ENCODE data around the gene GRIK3. TPM values are rescaled to one million over a fixed set of nuclear protein-coding genes. Genes with fewer than 3 reads are reported as not detected.

GRIK3 gene
- total RNA-seq, 1 experiment from 2014 or later: not detected

DNA sequence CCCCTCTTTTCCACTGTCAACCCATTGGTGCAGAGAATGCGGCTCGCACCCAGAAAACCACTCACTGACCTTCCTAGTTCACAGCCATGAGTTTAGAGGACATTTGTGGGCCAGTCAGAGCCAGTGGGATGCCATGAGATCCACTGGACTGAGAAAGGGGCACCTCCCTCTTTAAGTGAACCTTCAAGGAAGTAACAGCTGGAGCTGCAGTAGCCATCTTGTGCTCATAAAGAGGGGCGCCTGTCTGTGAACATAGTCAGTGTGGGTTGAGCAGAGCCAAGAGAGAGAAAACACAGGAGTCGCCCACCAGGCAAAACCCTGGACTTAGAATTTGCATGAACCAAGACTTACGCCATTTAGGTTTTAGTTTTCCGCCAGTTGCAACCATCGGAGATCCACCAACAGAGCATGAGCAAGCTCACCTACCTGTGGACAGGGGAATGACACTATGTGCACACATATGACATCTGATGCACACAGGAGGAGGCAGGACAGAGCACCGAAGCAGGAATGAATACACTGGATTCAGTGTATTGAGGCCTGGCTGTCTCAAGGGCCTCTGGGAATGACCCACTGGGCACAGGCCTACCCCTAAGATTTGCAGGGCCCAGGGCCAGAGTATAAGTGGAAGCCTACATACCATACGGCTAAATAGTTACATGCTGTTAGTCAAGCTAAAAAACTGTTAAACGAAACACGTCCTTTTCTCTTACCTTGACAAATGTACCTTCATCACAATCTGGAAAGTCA, 151.6 kb downstream of the GRIK3 start:
- Histone ChIP-seq H2AFZ (ENCODE audit: low read length) (no peak overlapping the region), H3K4me1 (ENCODE audit: low read length) (peaks cover 14% of the 10 kb centered on the region), H3K27ac (ENCODE audit: low read length) (no peak overlapping the region), H3K27me3 (ENCODE audit: low read length) (no peaks in the 10 kb centered on the region), H3K9me3 (ENCODE audit: low read length) (no peaks in the 10 kb centered on the region), H3K36me3 (ENCODE audit: insufficient read depth, low read length) (no peaks in the 10 kb centered on the region), H3K79me2 (ENCODE audit: low read length) (no peaks in the 10 kb centered on the region), H3K9me2 (replicated peaks; ENCODE audit: insufficient read depth, low read length) (no peaks in the 10 kb centered on the region), H3K4me3 (ENCODE audit: low read length) (no peak overlapping the region), H3K9ac (ENCODE audit: low read length) (no peak overlapping the region), H4K20me1 (ENCODE audit: insufficient read depth, low read depth, low read length) (no peaks in the 10 kb centered on the region), H3K4me2 (ENCODE audit: low read depth, low read length, poor library complexity, severe bottlenecking) (no peak overlapping the region)
- no peak for DNase-seq

DNA sequence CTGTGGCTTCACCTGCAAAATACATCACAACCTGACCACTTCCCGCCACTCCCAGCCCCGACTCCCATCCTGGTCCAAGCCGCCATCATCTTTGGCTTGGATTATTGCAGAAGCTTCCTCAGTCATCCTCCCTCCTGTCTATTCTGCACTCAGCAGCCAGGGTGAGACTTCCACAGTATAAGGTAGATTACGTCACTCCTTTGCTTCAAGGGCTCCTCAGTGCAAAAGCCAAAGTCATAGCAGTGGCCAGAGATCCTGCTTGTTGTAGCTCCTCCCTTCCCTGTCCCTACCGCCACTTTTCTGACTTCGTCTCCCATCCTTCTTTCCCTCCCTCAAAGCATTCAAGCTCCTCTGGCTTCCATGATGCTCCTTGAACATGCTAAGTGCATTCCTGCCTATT, 152.8 kb downstream of the GRIK3 start:
- Histone ChIP-seq H3K27me3 (ENCODE audit: low read length) (no peaks in the 10 kb centered on the region), H3K4me3 (ENCODE audit: low read length) (no peak overlapping the region), H3K9ac (ENCODE audit: low read length) (no peak overlapping the region), H2AFZ (ENCODE audit: low read length) (no peak overlapping the region), H3K79me2 (ENCODE audit: low read length) (no peaks in the 10 kb centered on the region), H3K27ac (ENCODE audit: low read length) (no peak overlapping the region), H4K20me1 (ENCODE audit: insufficient read depth, low read depth, low read length) (no peaks in the 10 kb centered on the region), H3K36me3 (ENCODE audit: insufficient read depth, low read length) (no peaks in the 10 kb centered on the region), H3K9me2 (replicated peaks; ENCODE audit: insufficient read depth, low read length) (no peaks in the 10 kb centered on the region), H3K4me1 (ENCODE audit: low read length) (peaks cover 14% of the 10 kb centered on the region), H3K4me2 (ENCODE audit: low read depth, low read length, poor library complexity, severe bottlenecking) (no peak overlapping the region), H3K9me3 (ENCODE audit: low read length) (no peaks in the 10 kb centered on the region)
- DNase-seq: no peak

DNA sequence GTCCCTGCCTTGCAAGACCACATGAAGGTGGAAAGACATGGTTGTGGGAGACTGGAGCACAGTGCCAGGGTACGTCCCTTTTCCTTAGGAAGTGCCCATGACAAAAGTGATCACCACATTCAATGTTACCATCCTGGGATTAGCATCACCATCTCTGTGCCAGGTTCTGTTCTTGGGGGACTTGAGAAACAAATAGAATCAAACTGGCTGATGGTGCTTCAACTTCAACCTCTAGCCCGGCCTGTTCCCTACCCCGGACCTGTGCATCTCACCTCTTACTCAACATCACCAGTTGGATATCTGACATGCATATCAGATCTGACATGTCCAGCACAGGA, 153.3 kb downstream of the GRIK3 start:
- Histone ChIP-seq H3K36me3 (ENCODE audit: insufficient read depth, low read length) (no peaks in the 10 kb centered on the region), H3K4me3 (ENCODE audit: low read length) (no peak overlapping the region)

DNA sequence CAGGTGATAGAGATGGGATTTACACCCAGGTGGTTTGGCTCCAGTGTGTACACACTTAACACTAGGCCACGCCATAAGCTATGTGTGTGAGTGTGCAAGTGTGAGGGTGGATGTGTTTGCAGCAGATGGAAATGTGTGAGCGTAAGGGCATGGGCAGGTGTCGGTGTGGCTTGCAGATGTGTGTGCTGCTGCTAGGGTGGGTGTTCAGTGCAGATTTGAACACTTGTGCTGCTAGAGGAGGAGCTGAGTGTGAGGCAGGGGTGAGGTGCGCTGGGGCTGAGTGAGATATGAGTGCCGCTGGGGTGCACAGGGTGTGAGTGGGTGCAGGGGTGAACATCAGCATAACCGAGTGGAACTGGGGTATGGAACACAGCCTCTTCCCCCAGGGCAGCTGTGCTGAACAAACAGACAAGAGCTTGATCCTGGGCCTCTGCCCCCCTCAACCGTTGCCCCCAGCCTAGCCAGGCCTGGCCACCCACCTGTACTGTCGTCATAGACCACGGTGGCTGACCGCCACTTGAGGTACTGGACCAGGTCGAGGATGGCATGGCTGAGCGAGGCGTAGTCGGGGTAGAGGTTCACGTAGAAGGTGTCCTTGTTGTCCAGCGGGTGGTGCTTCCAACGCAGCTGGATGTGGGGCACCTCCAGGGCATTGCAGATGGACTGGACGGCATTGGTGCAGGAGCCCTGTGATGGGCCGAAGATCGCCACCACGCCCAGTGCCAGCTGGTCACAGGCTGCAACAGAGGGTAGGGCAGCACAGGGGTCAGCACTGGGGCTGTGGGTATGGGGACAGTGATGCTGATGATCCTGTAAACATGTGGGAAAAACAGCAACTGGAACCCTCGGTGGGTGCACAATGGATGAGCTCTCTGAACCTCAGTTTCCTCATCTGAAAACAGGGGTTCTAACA, 153.9 kb downstream of the GRIK3 start:
- H3K79me2 ChIP-seq (ENCODE audit: low read length): no peaks in the 10 kb centered on the region
- no peak overlapping the region for H3K4me3 ChIP-seq (ENCODE audit: low read length)
- no peak overlapping the region for H3K4me2 ChIP-seq (ENCODE audit: low read depth, low read length, poor library complexity, severe bottlenecking)
- no peaks in the 10 kb centered on the region for H3K27me3 ChIP-seq (ENCODE audit: low read length)
- H3K9me2 ChIP-seq (replicated peaks; ENCODE audit: insufficient read depth, low read length): no peaks in the 10 kb centered on the region
- DNase-seq: no peak
- H2AFZ ChIP-seq (ENCODE audit: low read length): no peak overlapping the region
- no peaks in the 10 kb centered on the region for H4K20me1 ChIP-seq (ENCODE audit: insufficient read depth, low read depth, low read length)
- peaks cover 14% of the 10 kb centered on the region for H3K4me1 ChIP-seq (ENCODE audit: low read length)
- H3K27ac ChIP-seq (ENCODE audit: low read length): no peak overlapping the region
- no peaks in the 10 kb centered on the region for H3K9me3 ChIP-seq (ENCODE audit: low read length)
- H3K9ac ChIP-seq (ENCODE audit: low read length): no peak overlapping the region
- no peaks in the 10 kb centered on the region for H3K36me3 ChIP-seq (ENCODE audit: insufficient read depth, low read length)

More for the DNA sequence above, 153.3 kb downstream of the GRIK3 start:
- DNase-seq: no peak
- no peaks in the 10 kb centered on the region for H3K79me2 ChIP-seq (ENCODE audit: low read length)
- no peak overlapping the region for H3K9ac ChIP-seq (ENCODE audit: low read length)
- H3K4me2 ChIP-seq (ENCODE audit: low read depth, low read length, poor library complexity, severe bottlenecking): no peak overlapping the region
- H3K9me2 ChIP-seq (replicated peaks; ENCODE audit: insufficient read depth, low read length): no peaks in the 10 kb centered on the region
- no peaks in the 10 kb centered on the region for H3K9me3 ChIP-seq (ENCODE audit: low read length)
- no peaks in the 10 kb centered on the region for H4K20me1 ChIP-seq (ENCODE audit: insufficient read depth, low read depth, low read length)
- H2AFZ ChIP-seq (ENCODE audit: low read length): no peak overlapping the region
- no peaks in the 10 kb centered on the region for H3K27me3 ChIP-seq (ENCODE audit: low read length)
- H3K4me1 ChIP-seq (ENCODE audit: low read length): peaks cover 14% of the 10 kb centered on the region
- H3K27ac ChIP-seq (ENCODE audit: low read length): no peak overlapping the region

DNA sequence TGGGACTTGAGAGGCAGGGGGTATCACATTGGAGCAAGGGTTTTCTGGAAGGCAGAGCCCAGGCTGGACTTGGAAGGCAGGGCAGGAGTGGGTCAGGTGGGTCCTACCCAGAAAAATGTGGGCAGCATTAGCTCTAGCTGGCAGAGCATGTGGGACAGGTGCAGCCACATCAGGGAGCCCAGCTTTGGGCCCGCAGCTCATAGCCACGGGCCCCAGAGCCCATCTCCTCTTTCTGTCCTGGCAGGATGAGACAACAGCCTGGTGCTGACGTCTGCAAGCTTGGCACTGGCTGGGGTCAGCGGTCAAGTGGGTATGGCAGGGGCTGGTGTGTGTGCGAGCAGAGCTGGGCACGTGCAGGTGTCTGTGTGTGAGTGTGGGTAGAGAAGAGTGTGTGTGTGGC, 154.7 kb downstream of the GRIK3 start:
- H3K9me2 ChIP-seq (replicated peaks; ENCODE audit: insufficient read depth, low read length): no peaks in the 10 kb centered on the region
- H3K27ac ChIP-seq (ENCODE audit: low read length): no peak overlapping the region
- peaks cover 10% of the 10 kb centered on the region for H3K4me1 ChIP-seq (ENCODE audit: low read length)
- H3K9me3 ChIP-seq (ENCODE audit: low read length): no peaks in the 10 kb centered on the region
- H4K20me1 ChIP-seq (ENCODE audit: insufficient read depth, low read depth, low read length): no peaks in the 10 kb centered on the region
- no peak for DNase-seq
- no peaks in the 10 kb centered on the region for H3K27me3 ChIP-seq (ENCODE audit: low read length)
- H3K4me2 ChIP-seq (ENCODE audit: low read depth, low read length, poor library complexity, severe bottlenecking): no peak overlapping the region
- H3K36me3 ChIP-seq (ENCODE audit: insufficient read depth, low read length): no peaks in the 10 kb centered on the region
- H3K79me2 ChIP-seq (ENCODE audit: low read length): no peaks in the 10 kb centered on the region
- H3K4me3 ChIP-seq (ENCODE audit: low read length): no peak overlapping the region
- H2AFZ ChIP-seq (ENCODE audit: low read length): no peak overlapping the region
- H3K9ac ChIP-seq (ENCODE audit: low read length): no peak overlapping the region

DNA sequence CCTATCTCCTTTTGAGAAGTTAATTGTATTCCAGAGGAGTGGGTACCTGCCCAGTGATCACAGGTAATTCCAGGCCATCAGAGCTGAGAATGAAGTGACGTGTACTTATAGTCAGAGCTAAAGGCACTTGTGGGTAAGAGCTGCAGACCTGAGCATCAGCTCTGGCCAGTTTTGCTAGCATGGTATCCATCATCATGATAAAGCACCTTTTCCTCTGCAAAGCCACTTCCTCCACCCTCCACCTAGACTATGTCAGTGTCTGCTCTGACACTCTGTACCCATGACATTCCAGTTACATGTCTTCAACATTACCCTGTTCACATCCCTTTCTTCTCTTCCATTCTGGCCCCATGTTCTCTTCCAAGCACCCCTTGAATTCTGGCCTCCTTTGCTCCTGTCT, 157.3 kb downstream of the GRIK3 start:
- Histone ChIP-seq H3K27me3 (ENCODE audit: low read length) (no peaks in the 10 kb centered on the region), H2AFZ (ENCODE audit: low read length) (no peak overlapping the region), H3K27ac (ENCODE audit: low read length) (no peak overlapping the region), H3K9me2 (replicated peaks; ENCODE audit: insufficient read depth, low read length) (no peaks in the 10 kb centered on the region), H3K4me3 (ENCODE audit: low read length) (no peak overlapping the region), H3K79me2 (ENCODE audit: low read length) (no peaks in the 10 kb centered on the region), H3K9me3 (ENCODE audit: low read length) (no peaks in the 10 kb centered on the region), H3K4me2 (ENCODE audit: low read depth, low read length, poor library complexity, severe bottlenecking) (no peak overlapping the region), H3K36me3 (ENCODE audit: insufficient read depth, low read length) (no peaks in the 10 kb centered on the region), H3K9ac (ENCODE audit: low read length) (no peak overlapping the region), H4K20me1 (ENCODE audit: insufficient read depth, low read depth, low read length) (no peaks in the 10 kb centered on the region), H3K4me1 (ENCODE audit: low read length) (no peaks in the 10 kb centered on the region)
- no peak for DNase-seq

DNA sequence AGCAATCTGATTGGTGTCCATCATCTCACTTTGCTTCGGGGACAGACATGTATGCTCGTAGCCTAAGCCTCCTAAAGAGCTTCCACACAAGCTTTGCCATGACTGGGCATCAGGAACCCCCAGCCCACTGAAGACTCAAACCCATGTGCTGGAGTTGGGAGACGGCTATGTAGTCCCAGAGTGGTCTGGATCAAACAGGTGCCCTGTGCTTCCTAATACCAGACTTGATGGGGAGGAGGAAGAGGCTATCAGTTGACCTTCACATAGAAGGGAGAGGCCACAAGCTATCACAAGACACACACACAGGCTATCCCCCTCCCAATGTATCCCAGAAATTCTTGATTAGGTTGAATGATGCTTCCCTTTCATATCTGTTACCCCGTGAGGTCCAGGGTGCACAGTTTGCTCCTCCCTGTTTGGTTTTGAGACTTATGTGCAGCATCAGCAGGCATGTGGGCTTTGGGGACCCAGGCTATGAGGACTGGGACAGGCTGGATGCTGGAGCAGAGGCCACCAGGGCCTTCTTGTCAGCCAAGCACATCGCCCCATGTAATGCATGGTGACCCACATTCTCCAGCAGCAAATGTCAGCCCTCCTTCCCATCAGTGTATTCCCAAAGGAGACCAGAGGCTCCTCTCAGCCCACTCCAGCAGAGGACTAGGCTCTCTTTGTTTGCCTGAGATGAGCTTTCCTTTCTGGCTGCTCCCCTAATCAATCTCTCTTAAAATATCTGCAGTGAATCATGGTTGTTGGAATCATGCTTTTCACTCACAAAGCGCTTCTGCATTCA, 159.8 kb downstream of the GRIK3 start:
- no peak for DNase-seq
- H3K4me2 ChIP-seq (ENCODE audit: low read depth, low read length, poor library complexity, severe bottlenecking): no peak overlapping the region
- H3K9me2 ChIP-seq (replicated peaks; ENCODE audit: insufficient read depth, low read length): no peaks in the 10 kb centered on the region
- no peaks in the 10 kb centered on the region for H3K27me3 ChIP-seq (ENCODE audit: low read length)
- H3K9ac ChIP-seq (ENCODE audit: low read length): no peak overlapping the region
- no peaks in the 10 kb centered on the region for H3K79me2 ChIP-seq (ENCODE audit: low read length)
- H3K4me3 ChIP-seq (ENCODE audit: low read length): no peak overlapping the region
- no peaks in the 10 kb centered on the region for H3K36me3 ChIP-seq (ENCODE audit: insufficient read depth, low read length)
- no peaks in the 10 kb centered on the region for H3K9me3 ChIP-seq (ENCODE audit: low read length)
- no peak overlapping the region for H3K27ac ChIP-seq (ENCODE audit: low read length)
- H3K4me1 ChIP-seq (ENCODE audit: low read length): no peaks in the 10 kb centered on the region
- H2AFZ ChIP-seq (ENCODE audit: low read length): no peak overlapping the region
- H4K20me1 ChIP-seq (ENCODE audit: insufficient read depth, low read depth, low read length): no peaks in the 10 kb centered on the region

DNA sequence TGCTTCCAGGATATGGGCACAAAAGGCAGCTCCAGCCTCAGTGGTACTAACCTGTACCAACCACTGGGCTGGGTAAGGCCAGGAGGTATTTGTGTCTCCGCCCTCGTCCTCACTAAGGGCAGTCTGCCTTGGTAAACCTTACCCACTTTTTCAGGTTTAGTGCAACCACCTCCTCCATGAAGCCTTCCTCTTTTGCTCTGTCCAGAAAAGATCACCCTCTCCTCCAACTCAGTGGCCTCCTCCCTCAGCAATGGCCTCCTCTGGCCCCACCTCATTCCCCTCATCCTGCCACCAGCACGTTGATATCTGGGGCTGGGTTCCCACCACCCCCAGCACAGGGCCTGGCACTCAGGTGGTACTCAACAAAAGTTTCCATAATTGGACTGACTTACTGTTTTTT, 161.5 kb downstream of the GRIK3 start:
- no peaks in the 10 kb centered on the region for H3K27me3 ChIP-seq (ENCODE audit: low read length)
- no peaks in the 10 kb centered on the region for H3K36me3 ChIP-seq (ENCODE audit: insufficient read depth, low read length)
- H3K4me1 ChIP-seq (ENCODE audit: low read length): no peaks in the 10 kb centered on the region
- H3K79me2 ChIP-seq (ENCODE audit: low read length): no peaks in the 10 kb centered on the region
- H3K4me3 ChIP-seq (ENCODE audit: low read length): no peak overlapping the region
- H3K9me3 ChIP-seq (ENCODE audit: low read length): no peaks in the 10 kb centered on the region
- no peak overlapping the region for H3K27ac ChIP-seq (ENCODE audit: low read length)
- no peak overlapping the region for H2AFZ ChIP-seq (ENCODE audit: low read length)
- DNase-seq: no peak
- H3K4me2 ChIP-seq (ENCODE audit: low read depth, low read length, poor library complexity, severe bottlenecking): no peak overlapping the region
- no peaks in the 10 kb centered on the region for H4K20me1 ChIP-seq (ENCODE audit: insufficient read depth, low read depth, low read length)
- no peak overlapping the region for H3K9ac ChIP-seq (ENCODE audit: low read length)
- no peaks in the 10 kb centered on the region for H3K9me2 ChIP-seq (replicated peaks; ENCODE audit: insufficient read depth, low read length)
